Measurements from ENCODE around the gene GPR63.

GPR63 gene

DNA sequence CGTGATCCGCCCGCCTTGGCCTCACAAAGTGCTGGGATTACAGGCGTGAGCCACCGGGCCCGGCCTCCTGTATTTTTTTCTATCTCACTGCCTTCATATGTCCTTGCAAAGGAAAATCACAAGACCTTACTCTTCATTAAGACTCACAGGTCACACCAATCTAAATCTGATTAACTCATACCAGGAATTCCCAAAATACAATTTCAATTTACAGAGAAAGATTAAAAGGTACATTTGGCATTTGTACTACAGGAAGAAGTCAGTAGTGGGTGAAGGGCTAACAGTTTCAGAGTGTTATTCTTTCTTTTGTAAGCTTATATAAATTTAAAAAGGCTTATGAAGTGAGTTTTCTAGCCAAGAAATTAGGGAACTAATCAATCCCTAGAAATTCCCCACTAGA is 87.4 kb downstream of the GPR63 start:
- DNase-seq: no peak

Data from left hindlimb (tissue), 1 donor.